HepG2 (cell line): ENCODE results near the gene OVCH1. TPM values are rescaled to one million over a fixed set of nuclear protein-coding genes. Genes with fewer than 3 reads are reported as not detected.

Experiments used
- MEIS1 ChIP-seq: sonication (generic); formaldehyde crosslinking; IDR thresholded peaks from 2 replicates; pipeline ENCODE4 v1.9.0; 2021; ENCODE audit warnings: mild to moderate bottlenecking, missing genetic modification reagents, moderate library complexity, borderline replicate concordance
- PHF8 ChIP-seq: sonication (generic); formaldehyde crosslinking; IDR thresholded peaks from 2 replicates; pipeline ENCODE4 v1.5.0; 2020; ENCODE audit warnings: missing genetic modification reagents
- ZNF225 ChIP-seq: sonication (generic); formaldehyde crosslinking; IDR thresholded peaks from 2 replicates; pipeline ENCODE4 v1.4.0; 2020; ENCODE audit warnings: mild to moderate bottlenecking, missing genetic modification reagents
- ZNF460 ChIP-seq: sonication (generic); formaldehyde crosslinking; IDR thresholded peaks from 2 replicates; pipeline ENCODE4 v1.5.1; 2020; ENCODE audit warnings: missing genetic modification reagents, mild to moderate bottlenecking, borderline replicate concordance
- ZNF839 ChIP-seq: sonication (generic); formaldehyde crosslinking; IDR thresholded peaks from 2 replicates; pipeline ENCODE4 v1.4.0; 2020; ENCODE audit warnings: missing genetic modification reagents, mild to moderate bottlenecking, borderline replicate concordance
- polyA plus RNA-seq, 8 experiments: library from polyadenylated mRNA; depleted of rRNA in 3 of 8; stranded (reverse) in 7 of 8; unstranded in 1 of 8; fragments of >200 nt; fragmentation: Illumina TruSeq in 4 of 8; extraction: Trizol in 4 of 8; gene quantifications; 2 replicates each; pipeline versions ENCODE4 v1.2.1 to v1.2.3, GENCODE V29; 2011 to 2016; ENCODE audit warnings: low read depth in 4 of 8, missing spikeins in 1 of 8, mixed read lengths in 1 of 8; ENCODE audit not compliant: insufficient read depth in 1 of 8
- total RNA-seq, 5 experiments: library from RNA; depleted of rRNA; stranded (reverse); fragments of >200 nt; fragmentation: Illumina TruSeq; extraction: Trizol; gene quantifications; 2 replicates each; pipeline ENCODE4 v1.2.3, GENCODE V29; 2016; ENCODE audit warnings: low read depth in 1 of 5
- TF ChIP-seq, protein P1 (sequence below): sonication (generic); formaldehyde crosslinking; IDR thresholded peaks from 2 replicates; pipeline ENCODE4 v1.8.1; 2023; ENCODE audit warnings: mild to moderate bottlenecking, inconsistent platforms, moderate library complexity, missing genetic modification reagents, borderline replicate concordance
- TF ChIP-seq, protein P2 (sequence below): sonication (generic); formaldehyde crosslinking; IDR thresholded peaks from 2 replicates; pipeline ENCODE4 v1.8.0; 2022; ENCODE audit warnings: missing genetic modification reagents, mild to moderate bottlenecking, moderate library complexity, borderline replicate concordance
- TF ChIP-seq, protein P3 (sequence below): IDR thresholded peaks from 2 replicates; pipeline ENCODE4 v1.6.1; 2016
- TF ChIP-seq, protein P4 (sequence below): sonication (generic); formaldehyde crosslinking; IDR thresholded peaks from 2 replicates; pipeline ENCODE4 v1.5.0; 2020; ENCODE audit warnings: mild to moderate bottlenecking, missing genetic modification reagents
- TF ChIP-seq, protein P5 (sequence below), 2 experiments: fragments of 450-650 bp in 1 of 2; sonication (generic) in 1 of 2; formaldehyde crosslinking; IDR thresholded peaks; 2 replicates each; pipeline versions ENCODE4 v1.5.0 to v1.8.0; 2020 to 2022; ENCODE audit warnings: mild to moderate bottlenecking in 1 of 2, missing genetic modification reagents in 1 of 2

The OVCH1 gene
- total and polyA plus RNA-seq, 2 of the 13 experiments (the other 11 are each of a cell fraction or from before 2014, with no cell fraction given), result not detected

DNA sequence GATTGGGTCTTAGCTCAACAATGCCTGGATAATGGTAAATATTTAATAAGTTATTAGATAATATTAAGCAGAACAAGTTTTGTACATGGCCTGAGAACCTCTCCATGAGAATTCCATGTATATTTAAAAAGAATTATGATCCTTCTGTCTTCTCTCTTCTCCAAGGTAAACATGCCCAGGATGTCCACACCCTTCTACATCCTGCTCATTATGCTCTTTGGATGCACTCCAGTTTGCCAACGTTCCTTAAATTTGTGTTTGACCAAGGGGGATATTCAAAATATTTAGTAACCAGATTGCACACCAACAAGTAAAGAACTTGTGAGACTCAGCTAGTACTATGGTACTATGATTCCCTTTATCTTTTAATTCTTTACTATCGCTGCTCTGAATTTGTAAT, 71.8 kb downstream of the OVCH1 start (continued):
- TF ChIP-seq, protein P1, sequence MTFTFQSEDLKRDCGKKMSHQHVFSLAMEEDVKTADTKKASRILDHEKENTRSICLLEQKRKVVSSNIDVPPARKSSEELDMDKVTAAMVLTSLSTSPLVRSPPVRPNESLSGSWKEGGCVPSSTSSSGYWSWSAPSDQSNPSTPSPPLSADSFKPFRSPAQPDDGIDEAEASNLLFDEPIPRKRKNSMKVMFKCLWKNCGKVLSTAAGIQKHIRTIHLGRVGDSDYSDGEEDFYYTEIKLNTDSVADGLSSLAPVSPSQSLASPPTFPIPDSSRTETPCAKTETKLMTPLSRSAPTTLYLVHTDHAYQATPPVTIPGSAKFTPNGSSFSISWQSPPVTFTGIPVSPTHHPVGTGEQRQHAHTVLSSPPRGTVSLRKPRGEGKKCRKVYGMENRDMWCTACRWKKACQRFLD, result no peak
- TF ChIP-seq ZNF460 (CRISPR knock-in tag), result no peak
- TF ChIP-seq ZNF225 (CRISPR knock-in tag), result no peak
- no peak for TF ChIP-seq MEIS1 (CRISPR knock-in tag)
- no peak for TF ChIP-seq PHF8 (CRISPR knock-in tag)
- TF ChIP-seq, protein P2, sequence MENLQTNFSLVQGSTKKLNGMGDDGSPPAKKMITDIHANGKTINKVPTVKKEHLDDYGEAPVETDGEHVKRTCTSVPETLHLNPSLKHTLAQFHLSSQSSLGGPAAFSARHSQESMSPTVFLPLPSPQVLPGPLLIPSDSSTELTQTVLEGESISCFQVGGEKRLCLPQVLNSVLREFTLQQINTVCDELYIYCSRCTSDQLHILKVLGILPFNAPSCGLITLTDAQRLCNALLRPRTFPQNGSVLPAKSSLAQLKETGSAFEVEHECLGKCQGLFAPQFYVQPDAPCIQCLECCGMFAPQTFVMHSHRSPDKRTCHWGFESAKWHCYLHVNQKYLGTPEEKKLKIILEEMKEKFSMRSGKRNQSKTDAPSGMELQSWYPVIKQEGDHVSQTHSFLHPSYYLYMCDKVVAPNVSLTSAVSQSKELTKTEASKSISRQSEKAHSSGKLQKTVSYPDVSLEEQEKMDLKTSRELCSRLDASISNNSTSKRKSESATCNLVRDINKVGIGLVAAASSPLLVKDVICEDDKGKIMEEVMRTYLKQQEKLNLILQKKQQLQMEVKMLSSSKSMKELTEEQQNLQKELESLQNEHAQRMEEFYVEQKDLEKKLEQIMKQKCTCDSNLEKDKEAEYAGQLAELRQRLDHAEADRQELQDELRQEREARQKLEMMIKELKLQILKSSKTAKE, result no peak
- no peak for TF ChIP-seq ZNF839 (CRISPR knock-in tag)
- TF ChIP-seq, protein P3, sequence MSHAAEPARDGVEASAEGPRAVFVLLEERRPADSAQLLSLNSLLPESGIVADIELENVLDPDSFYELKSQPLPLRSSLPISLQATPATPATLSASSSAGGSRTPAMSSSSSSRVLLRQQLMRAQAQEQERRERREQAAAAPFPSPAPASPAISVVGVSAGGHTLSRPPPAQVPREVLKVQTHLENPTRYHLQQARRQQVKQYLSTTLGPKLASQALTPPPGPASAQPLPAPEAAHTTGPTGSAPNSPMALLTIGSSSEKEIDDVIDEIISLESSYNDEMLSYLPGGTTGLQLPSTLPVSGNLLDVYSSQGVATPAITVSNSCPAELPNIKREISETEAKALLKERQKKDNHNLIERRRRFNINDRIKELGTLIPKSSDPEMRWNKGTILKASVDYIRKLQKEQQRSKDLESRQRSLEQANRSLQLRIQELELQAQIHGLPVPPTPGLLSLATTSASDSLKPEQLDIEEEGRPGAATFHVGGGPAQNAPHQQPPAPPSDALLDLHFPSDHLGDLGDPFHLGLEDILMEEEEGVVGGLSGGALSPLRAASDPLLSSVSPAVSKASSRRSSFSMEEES (CRISPR knock-in tag), result no peak
- TF ChIP-seq, protein P4, sequence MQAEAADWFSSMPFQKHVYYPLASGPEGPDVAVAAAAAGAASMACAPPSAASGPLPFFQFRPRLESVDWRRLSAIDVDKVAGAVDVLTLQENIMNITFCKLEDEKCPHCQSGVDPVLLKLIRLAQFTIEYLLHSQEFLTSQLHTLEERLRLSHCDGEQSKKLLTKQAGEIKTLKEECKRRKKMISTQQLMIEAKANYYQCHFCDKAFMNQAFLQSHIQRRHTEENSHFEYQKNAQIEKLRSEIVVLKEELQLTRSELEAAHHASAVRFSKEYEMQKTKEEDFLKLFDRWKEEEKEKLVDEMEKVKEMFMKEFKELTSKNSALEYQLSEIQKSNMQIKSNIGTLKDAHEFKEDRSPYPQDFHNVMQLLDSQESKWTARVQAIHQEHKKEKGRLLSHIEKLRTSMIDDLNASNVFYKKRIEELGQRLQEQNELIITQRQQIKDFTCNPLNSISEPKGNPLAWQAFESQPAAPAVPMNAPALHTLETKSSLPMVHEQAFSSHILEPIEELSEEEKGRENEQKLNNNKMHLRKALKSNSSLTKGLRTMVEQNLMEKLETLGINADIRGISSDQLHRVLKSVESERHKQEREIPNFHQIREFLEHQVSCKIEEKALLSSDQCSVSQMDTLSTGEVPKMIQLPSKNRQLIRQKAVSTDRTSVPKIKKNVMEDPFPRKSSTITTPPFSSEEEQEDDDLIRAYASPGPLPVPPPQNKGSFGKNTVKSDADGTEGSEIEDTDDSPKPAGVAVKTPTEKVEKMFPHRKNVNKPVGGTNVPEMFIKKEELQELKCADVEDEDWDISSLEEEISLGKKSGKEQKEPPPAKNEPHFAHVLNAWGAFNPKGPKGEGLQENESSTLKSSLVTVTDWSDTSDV, result no peak
- TF ChIP-seq, protein P5, sequence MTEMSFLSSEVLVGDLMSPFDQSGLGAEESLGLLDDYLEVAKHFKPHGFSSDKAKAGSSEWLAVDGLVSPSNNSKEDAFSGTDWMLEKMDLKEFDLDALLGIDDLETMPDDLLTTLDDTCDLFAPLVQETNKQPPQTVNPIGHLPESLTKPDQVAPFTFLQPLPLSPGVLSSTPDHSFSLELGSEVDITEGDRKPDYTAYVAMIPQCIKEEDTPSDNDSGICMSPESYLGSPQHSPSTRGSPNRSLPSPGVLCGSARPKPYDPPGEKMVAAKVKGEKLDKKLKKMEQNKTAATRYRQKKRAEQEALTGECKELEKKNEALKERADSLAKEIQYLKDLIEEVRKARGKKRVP (CRISPR knock-in tag; IDR thresholded peaks at IDR 0.05), result no peak
- TF ChIP-seq, all 625 proteins: peak for 0
